Stomach (tissue), 9 donors: ENCODE results near the gene GRK3. TPM values are rescaled to one million over a fixed set of nuclear protein-coding genes. Genes with fewer than 3 reads are reported as not detected.

Source experiments
- DNase-seq, 2 donors: peaks; one replicate each; pipeline versions ENCODE4 v3.0.0 to v3.0.0-alpha.2; 2013 to 2019
- H3K27ac ChIP-seq, 5 donors: fragments of 200-600 bp in 4 of 5; sonication (generic) in 4 of 5; one replicate each; pipeline ENCODE4 v1.5.1; 2013 to 2019; ENCODE audit warnings: mild to moderate bottlenecking in 1 of 5, moderate library complexity in 1 of 5
- H3K27me3 ChIP-seq, 3 donors: fragments of 200-600 bp; sonication (generic); one replicate each; pipeline ENCODE4 v1.5.1; 2017 to 2019; ENCODE audit warnings: mixed run types in 1 of 3
- H3K36me3 ChIP-seq, 4 donors: fragments of 200-600 bp; sonication (generic); 1 replicate in 3 of 4; 2 replicates in 1 of 4; pipeline ENCODE4 v1.5.1; 2016 to 2019
- H3K4me1 ChIP-seq, 4 donors: fragments of 200-600 bp; sonication (generic); one replicate each; pipeline ENCODE4 v1.5.1; 2016 to 2019
- H3K4me3 ChIP-seq, 4 donors: fragments of 200-600 bp; sonication (generic) in 3 of 4; one replicate each; pipeline ENCODE4 v1.5.1; 2016 to 2019; ENCODE audit warnings: mild to moderate bottlenecking in 1 of 4
- H3K9me3 ChIP-seq, 4 donors: fragments of 200-600 bp; sonication (generic); one replicate each; pipeline ENCODE4 v1.5.1; 2016 to 2019
- EP300 ChIP-seq: sonication (generic); formaldehyde crosslinking; IDR thresholded peaks from one replicate; pipeline ENCODE4 v1.6.1; 2017; ENCODE audit warnings: antibody characterized with exemption
- POLR2A ChIP-seq, 4 donors: fragments of 450-650 bp; IDR thresholded peaks; one replicate each; pipeline ENCODE4 v1.6.1; 2016; ENCODE audit warnings: antibody characterized with exemption in 4 of 4, control low read depth in 2 of 4, mild to moderate bottlenecking in 1 of 4, moderate library complexity in 1 of 4
- POLR2AphosphoS5 ChIP-seq, 3 donors: sonication (generic); formaldehyde crosslinking; IDR thresholded peaks; one replicate each; pipeline ENCODE4 v1.6.1; 2016; ENCODE audit warnings: antibody characterized with exemption in 3 of 3
- WGBS, 5 donors: extraction: QIAGEN DNeasy Blood & Tissue Kit in 3 of 5; methylation state at CpG; one replicate each; pipeline versions ENCODE4 v1.1.5 to v1.1.7; 2013 to 2018; 5-methylcytosine and 5-hydroxymethylcytosine counted together
- intact Hi-C: fragments of 100-400 bp; cut with DNase I; formaldehyde crosslinking; loops from one replicate; pipeline ENCODE4 v1.15.1; 2023; ENCODE audit warnings: low total_unique reads
- polyA plus RNA-seq, 3 donors: library from polyadenylated mRNA; stranded (reverse); fragments of 200-250 nt; gene quantifications; one replicate each; pipeline ENCODE4 v1.2.3, GENCODE V29; 2013
- total RNA-seq, 5 donors: library from RNA; depleted of rRNA; stranded (reverse); fragments of >200 nt; gene quantifications; one replicate each; pipeline versions ENCODE4 v1.1.0 to v1.2.3, GENCODE V29; 2014 to 2016
- TF ChIP-seq, protein P1 (sequence below), 7 experiments: fragments of 450-650 bp in 4 of 7; fragments of 200-600 bp in 3 of 7; sonication (generic) in 3 of 7; IDR thresholded peaks; one replicate each; pipeline ENCODE4 v1.5.1; 2016 to 2019; ENCODE audit warnings: antibody characterized with exemption in 7 of 7, control low read depth in 2 of 7, mild to moderate bottlenecking in 1 of 7
- donor health status: healthy with polysubstance abuse.
- donor health status: Bipolar disorder and iron deficiency.
- donor health status: healthy.

GRK3 gene
- total and polyA plus RNA-seq, 8 donors, result 0.87 to 29.5 (median 4.1) TPM

- Histone ChIP-seq H3K4me3 (no peak overlapping the region), H3K9me3 (no peaks in the 10 kb centered on the region), H3K4me1 (peaks cover 0 to 6% (median 0%) of the 10 kb centered on the region in 4 donors), H3K27ac (no peak overlapping the region), H3K27me3 (no peaks in the 10 kb centered on the region), H3K36me3 (no peaks in the 10 kb centered on the region)
- no peak for DNase-seq
- TF ChIP-seq, protein P1, sequence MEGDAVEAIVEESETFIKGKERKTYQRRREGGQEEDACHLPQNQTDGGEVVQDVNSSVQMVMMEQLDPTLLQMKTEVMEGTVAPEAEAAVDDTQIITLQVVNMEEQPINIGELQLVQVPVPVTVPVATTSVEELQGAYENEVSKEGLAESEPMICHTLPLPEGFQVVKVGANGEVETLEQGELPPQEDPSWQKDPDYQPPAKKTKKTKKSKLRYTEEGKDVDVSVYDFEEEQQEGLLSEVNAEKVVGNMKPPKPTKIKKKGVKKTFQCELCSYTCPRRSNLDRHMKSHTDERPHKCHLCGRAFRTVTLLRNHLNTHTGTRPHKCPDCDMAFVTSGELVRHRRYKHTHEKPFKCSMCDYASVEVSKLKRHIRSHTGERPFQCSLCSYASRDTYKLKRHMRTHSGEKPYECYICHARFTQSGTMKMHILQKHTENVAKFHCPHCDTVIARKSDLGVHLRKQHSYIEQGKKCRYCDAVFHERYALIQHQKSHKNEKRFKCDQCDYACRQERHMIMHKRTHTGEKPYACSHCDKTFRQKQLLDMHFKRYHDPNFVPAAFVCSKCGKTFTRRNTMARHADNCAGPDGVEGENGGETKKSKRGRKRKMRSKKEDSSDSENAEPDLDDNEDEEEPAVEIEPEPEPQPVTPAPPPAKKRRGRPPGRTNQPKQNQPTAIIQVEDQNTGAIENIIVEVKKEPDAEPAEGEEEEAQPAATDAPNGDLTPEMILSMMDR (IDR thresholded peaks at IDR 0.05), result no peak
- no peak for TF ChIP-seq EP300
- TF ChIP-seq POLR2A (IDR thresholded peaks at IDR 0.05), result no peak
- TF ChIP-seq POLR2AphosphoS5 (IDR thresholded peaks at IDR 0.05), result no peak
- intact Hi-C loops, result no loop called here
Observed at GRCh38 chr22:25656724-25657123, 92.2 kb downstream of the GRK3 start.

DNA sequence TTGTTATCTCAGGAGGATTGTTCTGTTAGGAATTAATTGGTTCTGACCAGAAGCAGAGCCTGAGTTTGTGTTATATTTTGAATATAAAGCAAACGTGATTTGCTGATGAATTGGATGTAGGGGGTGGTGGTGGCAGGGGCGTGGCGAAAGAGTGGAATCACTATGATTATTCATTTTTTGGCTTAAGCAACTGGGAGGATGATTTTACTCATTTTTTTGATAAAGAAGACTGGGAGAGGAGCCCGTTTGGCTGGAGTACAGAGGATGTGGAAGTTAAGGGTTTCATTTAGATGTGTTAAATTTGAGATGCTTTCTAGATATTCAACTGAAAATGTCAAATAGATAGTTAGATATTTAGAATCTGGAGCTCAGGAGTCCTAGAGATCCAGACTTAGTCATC lies 94.2 kb downstream of the GRK3 start:
- Histone ChIP-seq H3K4me3 (no peak overlapping the region), H3K27me3 (no peaks in the 10 kb centered on the region), H3K9me3 (no peaks in the 10 kb centered on the region), H3K4me1 (peaks cover 0 to 11% (median 0%) of the 10 kb centered on the region in 4 donors), H3K36me3 (no peaks in the 10 kb centered on the region), H3K27ac (no peak overlapping the region)
- TF ChIP-seq, protein P1 (IDR thresholded peaks at IDR 0.05), result no peak
- TF ChIP-seq POLR2AphosphoS5 (IDR thresholded peaks at IDR 0.05), result no peak
- no peak for TF ChIP-seq EP300
- TF ChIP-seq POLR2A (IDR thresholded peaks at IDR 0.05), result no peak
- intact Hi-C loops, result no loop called here
- DNase-seq, result peak in 1 of 2 donors; percentile 54
- 76 to 86% (median 82%) methylated on average over 4 of the region's 4 CpGs for WGBS, 5 donors

DNA sequence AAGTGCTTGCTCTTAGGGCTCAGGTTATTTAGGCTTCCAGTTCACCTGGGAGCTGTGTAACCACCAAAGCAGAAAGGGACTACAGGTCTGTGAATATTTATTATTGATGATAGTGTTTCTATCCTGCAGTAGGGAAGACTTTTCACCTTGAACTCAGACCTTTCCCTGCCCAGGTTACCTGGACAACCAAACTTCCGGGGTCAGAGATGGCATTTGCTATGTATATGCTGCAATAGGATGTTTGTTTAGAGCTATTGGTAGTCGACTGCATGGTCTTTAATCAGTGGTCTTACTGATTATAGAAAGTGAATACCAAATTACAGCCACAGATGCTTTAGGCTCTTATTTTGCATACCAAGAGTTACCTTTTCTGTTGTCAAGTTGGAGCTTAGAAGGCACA lies 94.9 kb downstream of the GRK3 start:
- H3K36me3 ChIP-seq, result no peaks in the 10 kb centered on the region
- peaks cover 0 to 15% (median 0%) of the 10 kb centered on the region in 4 donors for H3K4me1 ChIP-seq
- H3K27ac ChIP-seq, result no peak overlapping the region
- WGBS, 5 donors, result 54 to 95% (median 73%) methylated on average over 2 of the region's 2 CpGs
- TF ChIP-seq POLR2AphosphoS5 (IDR thresholded peaks at IDR 0.05) (no peak), POLR2A (IDR thresholded peaks at IDR 0.05) (no peak), EP300 (no peak)
- TF ChIP-seq, protein P1 (IDR thresholded peaks at IDR 0.05), result no peak
- H3K4me3 ChIP-seq, result no peak overlapping the region
- no peaks in the 10 kb centered on the region for H3K27me3 ChIP-seq
- intact Hi-C loops, result no loop called here
- H3K9me3 ChIP-seq, result no peaks in the 10 kb centered on the region
- DNase-seq, result no peak

GRCh38 chr22:25660336-25660735 lies 95.9 kb downstream of the GRK3 start:
- Histone ChIP-seq H3K36me3 (no peaks in the 10 kb centered on the region), H3K9me3 (no peaks in the 10 kb centered on the region), H3K27ac (no peak overlapping the region), H3K4me1 (peaks cover 0 to 15% (median 0%) of the 10 kb centered on the region in 4 donors), H3K4me3 (no peak overlapping the region), H3K27me3 (no peaks in the 10 kb centered on the region)
- DNase-seq, result no peak
- TF ChIP-seq, protein P1 (IDR thresholded peaks at IDR 0.05), result no peak
- no peak for TF ChIP-seq POLR2A (IDR thresholded peaks at IDR 0.05)
- TF ChIP-seq EP300, result no peak
- no peak for TF ChIP-seq POLR2AphosphoS5 (IDR thresholded peaks at IDR 0.05)
- 72 to 89% (median 77%) methylated on average over 3 of the region's 3 CpGs for WGBS, 5 donors
- intact Hi-C loops, result no loop called here
